BJ (cell line): ENCODE measurements around the gene ANKRD13B. TPM values are rescaled to one million over a fixed set of nuclear protein-coding genes. Genes with fewer than 3 reads are reported as not detected.

ENCODE experiments used
- CTCF ChIA-PET: fragments of 350-600 bp; formaldehyde crosslinking; extraction: SDS; loops from one replicate; lab custom pipeline; 2021; ENCODE audit warnings: antibody characterized with exemption, inconsistent platforms; lab: Yijun Ruan, JAX
- POLR2A ChIA-PET: fragments of 300-600 bp; sonication (Branson Sonifier 250); formaldehyde crosslinking; extraction: SDS; loops from one replicate; lab custom pipeline; 2021; ENCODE audit warnings: antibody characterized with exemption; lab: Charles Lee
- DNase-seq: peaks from one replicate; pipeline ENCODE4 v3.0.0-alpha.2; 2011; ENCODE audit warnings: low read depth
- H3K27me3 ChIP-seq: 2 replicates; pipeline ENCODE4 v1.6.0; 2011; ENCODE audit warnings: low read length; ENCODE audit not compliant: control insufficient read depth, insufficient read depth
- H3K36me3 ChIP-seq: 2 replicates; pipeline ENCODE4 v1.5.1; 2011; ENCODE audit warnings: low read length; ENCODE audit not compliant: control insufficient read depth, insufficient read depth
- H3K4me3 ChIP-seq: 2 replicates; pipeline ENCODE4 v1.5.1; 2011; ENCODE audit warnings: low read depth, mild to moderate bottlenecking, control low read depth, low read length
- CTCF ChIP-seq: IDR thresholded peaks from 2 replicates; pipeline ENCODE4 v1.5.1; 2011; ENCODE audit warnings: low read depth, mild to moderate bottlenecking, control low read depth, inconsistent platforms, low read length, moderate library complexity; ENCODE audit not compliant: insufficient read depth
- polyA plus RNA-seq: library from polyadenylated mRNA; depleted of rRNA; stranded (reverse); fragments of >200 nt; gene quantifications from 2 replicates; pipeline ENCODE4 v1.2.3, GENCODE V29; 2011

The ANKRD13B gene
- polyA plus RNA-seq, 1 experiment = 3.1 TPM

- H3K36me3 ChIP-seq = peaks cover 11% of the 10 kb centered on the region
- no peaks in the 10 kb centered on the region for H3K27me3 ChIP-seq
- no peak for TF ChIP-seq CTCF
- no peak overlapping the region for H3K4me3 ChIP-seq
- CTCF ChIA-PET = interaction anchor here (0.6 kb wide), 1 partner anchor 9 kb away, joined by 4 read pairs; no protein-coding TSS in a partner anchor
- no peak for DNase-seq
- POLR2A ChIA-PET = no interaction called here
These were observed 41.0 kb downstream of the ANKRD13B start for GRCh38 chr17:29633886-29634285.

- TF ChIP-seq CTCF = no peak
- peak; percentile 52 for DNase-seq
- H3K4me3 ChIP-seq = no peak overlapping the region
- POLR2A ChIA-PET = no interaction called here
- peaks cover 2% of the 10 kb centered on the region; the same call in 1 of the 2 replicates for H3K36me3 ChIP-seq
- CTCF ChIA-PET = interaction anchor here (0.6 to 7.9 kb wide), 20 partner anchors 13 to 293 kb away, joined by 3 to 147 read pairs (median 6); partner anchors contain the start of gene SSH2
- H3K27me3 ChIP-seq = no peaks in the 10 kb centered on the region
These were observed 47.5 kb downstream of the ANKRD13B start for GRCh38 chr17:29640413-29640812.

GRCh38 chr17:29640981-29641642 is 48.2 kb downstream of the ANKRD13B start:
- no peak for DNase-seq
- Histone ChIP-seq H3K36me3 (peaks cover 2% of the 10 kb centered on the region; the same call in 1 of the 2 replicates), H3K27me3 (no peaks in the 10 kb centered on the region), H3K4me3 (no peak overlapping the region)
- ChIA-PET CTCF (interaction anchor here (0.6 to 7.9 kb wide), 13 partner anchors 12 to 290 kb away, joined by 3 to 147 read pairs (median 6); partner anchors contain the start of genes ANKRD13B and SSH2), POLR2A (no interaction called here)
- no peak for TF ChIP-seq CTCF

GRCh38 chr17:29642171-29642611 is 49.3 kb downstream of the ANKRD13B start:
- no peaks in the 10 kb centered on the region for H3K27me3 ChIP-seq
- no peaks in the 10 kb centered on the region for H3K36me3 ChIP-seq
- no peak for TF ChIP-seq CTCF
- POLR2A ChIA-PET = no interaction called here
- no peak for DNase-seq
- CTCF ChIA-PET = interaction anchor here (1.5 to 7.9 kb wide), 5 partner anchors 24 to 289 kb away, joined by 3 to 147 read pairs (median 8); partner anchors contain the start of gene ANKRD13B
- no peak overlapping the region for H3K4me3 ChIP-seq

- TF ChIP-seq CTCF = no peak
- ChIA-PET CTCF (interaction anchor here (1.1 to 7.9 kb wide), 9 partner anchors 10 to 461 kb away, joined by 3 to 147 read pairs (median 5); partner anchors contain the start of gene ANKRD13B), POLR2A (no interaction called here)
- no peak for DNase-seq
- Histone ChIP-seq H3K36me3 (0 out of 2 replicates have a peak, but pooled peaks cover 3% of the 10 kb centered on the region), H3K4me3 (no peak overlapping the region), H3K27me3 (no peaks in the 10 kb centered on the region)
These were observed 50.9 kb downstream of the ANKRD13B start for GRCh38 chr17:29643817-29644160.
